HL-60 (cell line): ENCODE results near the gene ID4.
A peak's percentile ranks its signal among the peaks of the same experiment; 100 is the strongest.

Experiments used
- DNase-seq, 2 experiments: peaks; one replicate each; pipeline ENCODE4 v3.0.0-alpha.2; 2010 to 2020; ENCODE audit warnings: low read depth in 1 of 2, low spot score in 1 of 2
- H3K27ac ChIP-seq: fragments of 250-450 bp; sonication (Bioruptor Pico); replicated peaks from 2 replicates; pipeline ENCODE4 v1.5.1; 2020; ENCODE audit warnings: mild to moderate bottlenecking, moderate library complexity
- H3K27me3 ChIP-seq: fragments of 250-450 bp; sonication (Bioruptor Pico); 2 replicates; pipeline ENCODE4 v1.5.1; 2021; ENCODE audit warnings: mild to moderate bottlenecking, moderate library complexity; ENCODE audit not compliant: insufficient read depth, poor library complexity, severe bottlenecking
- H3K4me3 ChIP-seq: replicated peaks from 2 replicates; pipeline ENCODE4 v1.5.1; 2011; ENCODE audit warnings: mild to moderate bottlenecking, control low read depth, low read length; ENCODE audit not compliant: insufficient read depth
- GABPA ChIP-seq: IDR thresholded peaks from 2 replicates; pipeline ENCODE4 v1.6.1; 2012; ENCODE audit warnings: low read depth
- POLR2AphosphoS5 ChIP-seq: IDR thresholded peaks from 2 replicates; pipeline ENCODE4 v1.6.1; 2012; ENCODE audit warnings: low read depth
- SPI1 ChIP-seq: IDR thresholded peaks from 2 replicates; pipeline ENCODE4 v1.6.1; 2012; ENCODE audit warnings: low read depth, mild to moderate bottlenecking, borderline replicate concordance
- TF ChIP-seq, protein P1 (sequence below): IDR thresholded peaks from one replicate; pipeline ENCODE4 v1.5.1; 2011; ENCODE audit warnings: low read length, control low read depth, inconsistent platforms; ENCODE audit not compliant: insufficient read depth
- TF ChIP-seq, protein P2 (sequence below): IDR thresholded peaks from 2 replicates; pipeline ENCODE4 v1.6.1; 2012; ENCODE audit warnings: low read depth; ENCODE audit not compliant: insufficient replicate concordance

Gene ID4

DNA sequence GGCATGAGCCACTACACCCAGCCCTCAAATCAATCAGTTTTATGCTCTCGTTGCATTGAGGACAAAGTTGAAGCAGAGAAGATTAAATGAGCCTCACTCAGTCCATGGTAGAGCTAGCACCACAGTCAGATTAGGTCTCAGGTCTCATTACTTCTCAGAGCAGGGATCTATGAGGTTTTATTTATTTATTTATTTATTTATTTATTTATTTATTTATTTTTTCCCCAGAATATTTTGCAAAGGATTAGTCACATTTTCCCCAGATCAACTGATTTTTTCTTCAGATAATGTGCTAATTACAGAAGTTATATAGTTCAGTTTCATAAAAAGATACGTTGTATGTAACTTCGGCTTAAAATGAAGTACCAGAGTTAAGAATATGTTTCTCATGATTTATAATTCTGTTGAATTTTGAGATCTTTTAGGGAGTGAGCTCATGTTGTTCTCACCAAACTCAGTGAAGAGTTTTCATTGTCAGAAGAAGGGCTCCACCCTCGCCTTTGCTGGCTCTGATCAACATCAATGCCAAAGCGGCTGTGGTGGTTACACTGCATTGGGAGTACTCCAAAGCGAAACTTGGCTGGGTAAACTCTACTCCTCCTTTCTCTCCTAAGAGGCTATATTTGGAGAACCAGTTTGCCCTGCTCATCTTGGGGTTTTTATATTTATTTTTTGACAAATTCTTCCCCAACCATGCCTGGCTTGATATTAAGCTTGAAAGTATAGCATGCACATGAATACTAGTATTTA is 12.9 kb upstream of the ID4 start:
- H3K4me3 ChIP-seq, result no peak overlapping the region
- no peak for DNase-seq
- H3K27me3 ChIP-seq, result no peaks in the 10 kb centered on the region
- H3K27ac ChIP-seq, result no peak overlapping the region
- no peak for TF ChIP-seq SPI1
- TF ChIP-seq, protein P1, sequence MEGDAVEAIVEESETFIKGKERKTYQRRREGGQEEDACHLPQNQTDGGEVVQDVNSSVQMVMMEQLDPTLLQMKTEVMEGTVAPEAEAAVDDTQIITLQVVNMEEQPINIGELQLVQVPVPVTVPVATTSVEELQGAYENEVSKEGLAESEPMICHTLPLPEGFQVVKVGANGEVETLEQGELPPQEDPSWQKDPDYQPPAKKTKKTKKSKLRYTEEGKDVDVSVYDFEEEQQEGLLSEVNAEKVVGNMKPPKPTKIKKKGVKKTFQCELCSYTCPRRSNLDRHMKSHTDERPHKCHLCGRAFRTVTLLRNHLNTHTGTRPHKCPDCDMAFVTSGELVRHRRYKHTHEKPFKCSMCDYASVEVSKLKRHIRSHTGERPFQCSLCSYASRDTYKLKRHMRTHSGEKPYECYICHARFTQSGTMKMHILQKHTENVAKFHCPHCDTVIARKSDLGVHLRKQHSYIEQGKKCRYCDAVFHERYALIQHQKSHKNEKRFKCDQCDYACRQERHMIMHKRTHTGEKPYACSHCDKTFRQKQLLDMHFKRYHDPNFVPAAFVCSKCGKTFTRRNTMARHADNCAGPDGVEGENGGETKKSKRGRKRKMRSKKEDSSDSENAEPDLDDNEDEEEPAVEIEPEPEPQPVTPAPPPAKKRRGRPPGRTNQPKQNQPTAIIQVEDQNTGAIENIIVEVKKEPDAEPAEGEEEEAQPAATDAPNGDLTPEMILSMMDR, result no peak
- no peak for TF ChIP-seq POLR2AphosphoS5
- TF ChIP-seq GABPA, result no peak
- TF ChIP-seq, protein P2, sequence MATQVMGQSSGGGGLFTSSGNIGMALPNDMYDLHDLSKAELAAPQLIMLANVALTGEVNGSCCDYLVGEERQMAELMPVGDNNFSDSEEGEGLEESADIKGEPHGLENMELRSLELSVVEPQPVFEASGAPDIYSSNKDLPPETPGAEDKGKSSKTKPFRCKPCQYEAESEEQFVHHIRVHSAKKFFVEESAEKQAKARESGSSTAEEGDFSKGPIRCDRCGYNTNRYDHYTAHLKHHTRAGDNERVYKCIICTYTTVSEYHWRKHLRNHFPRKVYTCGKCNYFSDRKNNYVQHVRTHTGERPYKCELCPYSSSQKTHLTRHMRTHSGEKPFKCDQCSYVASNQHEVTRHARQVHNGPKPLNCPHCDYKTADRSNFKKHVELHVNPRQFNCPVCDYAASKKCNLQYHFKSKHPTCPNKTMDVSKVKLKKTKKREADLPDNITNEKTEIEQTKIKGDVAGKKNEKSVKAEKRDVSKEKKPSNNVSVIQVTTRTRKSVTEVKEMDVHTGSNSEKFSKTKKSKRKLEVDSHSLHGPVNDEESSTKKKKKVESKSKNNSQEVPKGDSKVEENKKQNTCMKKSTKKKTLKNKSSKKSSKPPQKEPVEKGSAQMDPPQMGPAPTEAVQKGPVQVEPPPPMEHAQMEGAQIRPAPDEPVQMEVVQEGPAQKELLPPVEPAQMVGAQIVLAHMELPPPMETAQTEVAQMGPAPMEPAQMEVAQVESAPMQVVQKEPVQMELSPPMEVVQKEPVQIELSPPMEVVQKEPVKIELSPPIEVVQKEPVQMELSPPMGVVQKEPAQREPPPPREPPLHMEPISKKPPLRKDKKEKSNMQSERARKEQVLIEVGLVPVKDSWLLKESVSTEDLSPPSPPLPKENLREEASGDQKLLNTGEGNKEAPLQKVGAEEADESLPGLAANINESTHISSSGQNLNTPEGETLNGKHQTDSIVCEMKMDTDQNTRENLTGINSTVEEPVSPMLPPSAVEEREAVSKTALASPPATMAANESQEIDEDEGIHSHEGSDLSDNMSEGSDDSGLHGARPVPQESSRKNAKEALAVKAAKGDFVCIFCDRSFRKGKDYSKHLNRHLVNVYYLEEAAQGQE, result no peak

DNA sequence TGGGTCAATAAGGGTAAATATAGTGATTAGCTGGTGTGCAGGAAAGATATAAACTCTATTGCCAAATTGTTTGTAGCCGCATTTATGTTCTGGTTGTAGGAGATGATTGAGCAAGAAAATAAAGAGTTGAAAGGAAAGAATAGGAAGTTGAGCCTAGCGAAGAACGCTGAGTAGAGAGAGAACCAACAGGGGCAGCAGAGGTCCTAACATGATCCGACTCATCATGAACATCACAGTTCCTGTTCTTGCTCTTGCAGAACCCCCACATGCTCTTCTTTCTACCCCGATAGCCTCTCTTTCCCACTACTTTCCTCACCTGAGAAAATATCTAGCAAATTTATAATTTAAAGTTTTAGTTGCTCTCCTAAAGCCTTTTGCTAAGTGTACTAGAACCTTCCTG is 9.9 kb upstream of the ID4 start:
- no peak overlapping the region for H3K27ac ChIP-seq
- no peaks in the 10 kb centered on the region for H3K27me3 ChIP-seq
- peak in 1 of 2 experiments; percentile 3 for DNase-seq
- H3K4me3 ChIP-seq, result no peak overlapping the region
- TF ChIP-seq, protein P2, result no peak

DNA sequence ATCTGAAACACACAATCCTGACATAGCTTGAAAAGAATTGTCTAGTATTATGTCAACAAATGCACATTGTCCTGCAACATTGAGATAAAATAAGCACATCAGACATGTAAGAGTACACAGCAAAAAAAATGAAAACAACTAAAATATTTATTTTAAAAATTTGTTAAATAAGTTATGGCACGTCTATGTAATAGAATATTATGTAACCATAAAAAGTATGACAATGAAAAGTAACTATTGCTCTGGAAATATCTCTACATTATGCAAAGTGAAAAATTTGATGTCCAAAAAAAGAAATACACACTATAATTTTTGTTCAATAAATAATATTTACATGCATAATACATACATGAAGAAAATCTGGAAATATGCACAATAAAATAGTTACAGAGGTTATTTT is 9.3 kb upstream of the ID4 start:
- TF ChIP-seq, protein P2, result no peak
- TF ChIP-seq POLR2AphosphoS5 (no peak), GABPA (no peak), SPI1 (no peak)
- TF ChIP-seq, protein P1, result no peak
- no peak for DNase-seq

More for the DNA sequence above, 9.3 kb upstream of the ID4 start:
- Histone ChIP-seq H3K4me3 (no peak overlapping the region), H3K27me3 (no peaks in the 10 kb centered on the region), H3K27ac (no peak overlapping the region)
